Spleen (tissue), 11 donors: Measurements from ENCODE around the gene LRRIQ3. TPM values are rescaled to one million over a fixed set of nuclear protein-coding genes. Genes with fewer than 3 reads are reported as not detected.

Source experiments
- DNase-seq: peaks from one replicate; pipeline ENCODE4 v3.0.0-alpha.2; 2020
- H3K27ac ChIP-seq, 8 donors: fragments of 200-600 bp; sonication (generic) in 7 of 8; 1 replicate in 4 of 8; 2 replicates in 4 of 8; pipeline versions ENCODE4 v1.5.0 to v1.8.0; 2016 to 2021; ENCODE audit warnings: inconsistent platforms in 4 of 8, mild to moderate bottlenecking in 4 of 8, moderate library complexity in 1 of 8
- H3K27me3 ChIP-seq, 7 donors: fragments of 200-600 bp; sonication (generic) in 6 of 7; replicated peaks in 1 of 7; 1 replicate in 4 of 7; 2 replicates in 3 of 7; pipeline versions ENCODE4 v1.5.0 to v1.8.0; 2016 to 2021; ENCODE audit warnings: inconsistent platforms in 3 of 7, mild to moderate bottlenecking in 1 of 7
- H3K36me3 ChIP-seq, 6 donors: fragments of 200-600 bp; sonication (generic) in 5 of 6; 1 replicate in 4 of 6; 2 replicates in 2 of 6; pipeline versions ENCODE4 v1.5.0 to v1.8.0; 2016 to 2021; ENCODE audit warnings: inconsistent platforms in 2 of 6
- H3K4me1 ChIP-seq, 6 donors: fragments of 200-600 bp; sonication (generic) in 5 of 6; 1 replicate in 3 of 6; 2 replicates in 3 of 6; pipeline versions ENCODE4 v1.5.0 to v1.8.0; 2016 to 2021; ENCODE audit warnings: inconsistent platforms in 3 of 6
- H3K4me3 ChIP-seq, 8 donors: fragments of 200-600 bp; sonication (generic) in 7 of 8; 1 replicate in 4 of 8; 2 replicates in 4 of 8; pipeline versions ENCODE4 v1.5.0 to v1.8.0; 2016 to 2021; ENCODE audit warnings: inconsistent platforms in 4 of 8, mild to moderate bottlenecking in 4 of 8, moderate library complexity in 2 of 8
- H3K9me3 ChIP-seq, 8 donors: fragments of 200-600 bp; sonication (generic) in 7 of 8; 1 replicate in 4 of 8; 2 replicates in 4 of 8; pipeline versions ENCODE4 v1.5.0 to v1.8.0; 2016 to 2021; ENCODE audit warnings: inconsistent platforms in 4 of 8
- POLR2A ChIP-seq, 3 donors: fragments of 450-650 bp; IDR thresholded peaks; one replicate each; pipeline ENCODE4 v1.5.1; 2017; ENCODE audit warnings: antibody characterized with exemption in 3 of 3, mild to moderate bottlenecking in 1 of 3
- POLR2AphosphoS5 ChIP-seq, 3 donors: sonication (generic); formaldehyde crosslinking; IDR thresholded peaks; one replicate each; pipeline ENCODE4 v1.5.1; 2017; ENCODE audit warnings: antibody characterized with exemption in 3 of 3
- WGBS, 5 donors: extraction: QIAGEN DNeasy Blood & Tissue Kit in 3 of 5; methylation state at CpG; one replicate each; pipeline versions ENCODE4 v1.1.5 to v1.1.7; 2013 to 2018; 5-methylcytosine and 5-hydroxymethylcytosine counted together
- intact Hi-C: fragments of 100-400 bp; cut with DNase I; formaldehyde crosslinking; loops from one replicate; pipeline ENCODE4 v1.15.0; 2023; ENCODE audit warnings: low total_unique reads
- polyA plus RNA-seq, 3 donors: library from polyadenylated mRNA; stranded (reverse); fragments of 200-250 nt; gene quantifications; one replicate each; pipeline ENCODE4 v1.2.1, GENCODE V29; 2013
- total RNA-seq, 7 donors: library from RNA; depleted of rRNA in 3 of 7; stranded (reverse); fragments of >200 nt in 3 of 7; fragmentation: NEBNext Ultra II Directional in 4 of 7; extraction: Animal tissue kit (Norgen Biotek cat#: 25700) in 4 of 7; gene quantifications; one replicate each; pipeline versions ENCODE4 v1.1.0 to v1.2.1, GENCODE V29; 2016 to 2021
- TF ChIP-seq, protein P1 (sequence below), 11 experiments: fragments of 200-600 bp in 7 of 11; fragments of 450-650 bp in 4 of 11; sonication (generic) in 4 of 11; IDR thresholded peaks in 8 of 11; conservative IDR thresholded peaks in 3 of 11; 1 replicate in 7 of 11; 2 replicates in 4 of 11; pipeline versions ENCODE4 v1.4.0 to v1.8.0; 2016 to 2021; ENCODE audit warnings: antibody characterized with exemption in 11 of 11, inconsistent platforms in 4 of 11, mild to moderate bottlenecking in 1 of 11
- donor health status: healthy with polysubstance abuse.
- donor health status: DM: no; HTN: no; CAD: no; lungs with moderate emphysema.
- donor health status: DM: no; HTN: no; CAD: no.
- donor health status: Bipolar disorder and iron deficiency.
- donor health status: healthy.
- donor health status: DM: no; HTN: no; CAD: no.
- donor health status: DM: yes; HTN: yes; CAD: no.

Gene LRRIQ3
- total and polyA plus RNA-seq, 10 donors = 0.86 to 3.0 (median 1.3) TPM

DNA sequence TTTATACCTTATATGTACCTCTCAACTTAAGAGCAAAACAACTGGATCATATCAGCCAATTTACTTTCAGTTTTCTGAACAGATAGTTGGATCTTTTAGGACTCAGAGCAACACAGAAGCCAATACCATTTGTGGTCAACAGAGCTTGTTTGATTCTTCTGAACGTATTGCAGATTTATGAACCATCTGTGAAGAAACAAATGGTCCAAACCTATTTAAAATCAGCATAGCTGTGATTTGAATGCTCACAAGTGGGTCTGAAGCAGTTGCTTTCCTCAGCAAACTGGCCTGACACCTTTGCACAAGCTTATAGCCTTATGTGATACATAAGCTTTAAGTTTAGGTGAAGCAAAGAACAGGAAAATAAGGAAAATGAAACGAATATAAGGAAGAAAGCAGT is 147.6 kb downstream of the LRRIQ3 start:
- no peak for DNase-seq
- no peak for TF ChIP-seq POLR2A (IDR thresholded peaks at IDR 0.05)
- TF ChIP-seq, protein P1, sequence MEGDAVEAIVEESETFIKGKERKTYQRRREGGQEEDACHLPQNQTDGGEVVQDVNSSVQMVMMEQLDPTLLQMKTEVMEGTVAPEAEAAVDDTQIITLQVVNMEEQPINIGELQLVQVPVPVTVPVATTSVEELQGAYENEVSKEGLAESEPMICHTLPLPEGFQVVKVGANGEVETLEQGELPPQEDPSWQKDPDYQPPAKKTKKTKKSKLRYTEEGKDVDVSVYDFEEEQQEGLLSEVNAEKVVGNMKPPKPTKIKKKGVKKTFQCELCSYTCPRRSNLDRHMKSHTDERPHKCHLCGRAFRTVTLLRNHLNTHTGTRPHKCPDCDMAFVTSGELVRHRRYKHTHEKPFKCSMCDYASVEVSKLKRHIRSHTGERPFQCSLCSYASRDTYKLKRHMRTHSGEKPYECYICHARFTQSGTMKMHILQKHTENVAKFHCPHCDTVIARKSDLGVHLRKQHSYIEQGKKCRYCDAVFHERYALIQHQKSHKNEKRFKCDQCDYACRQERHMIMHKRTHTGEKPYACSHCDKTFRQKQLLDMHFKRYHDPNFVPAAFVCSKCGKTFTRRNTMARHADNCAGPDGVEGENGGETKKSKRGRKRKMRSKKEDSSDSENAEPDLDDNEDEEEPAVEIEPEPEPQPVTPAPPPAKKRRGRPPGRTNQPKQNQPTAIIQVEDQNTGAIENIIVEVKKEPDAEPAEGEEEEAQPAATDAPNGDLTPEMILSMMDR (IDR thresholded peaks at IDR 0.05 in 8 of 11, conservative IDR thresholded peaks at IDR 0.05 in 3 of 11) = no peak
- no peak for TF ChIP-seq POLR2AphosphoS5 (IDR thresholded peaks at IDR 0.05)
- Histone ChIP-seq H3K27ac (no peak overlapping the region), H3K27me3 (no peaks in the 10 kb centered on the region), H3K4me1 (no peaks in the 10 kb centered on the region), H3K36me3 (no peaks in the 10 kb centered on the region), H3K9me3 (peaks cover 0 to 21% (median 12%) of the 10 kb centered on the region in 8 donors), H3K4me3 (no peak overlapping the region)
- 40 to 57% (median 42%) methylated on average over 2 of the region's 2 CpGs for WGBS, 5 donors
- intact Hi-C loops = no loop called here

DNA sequence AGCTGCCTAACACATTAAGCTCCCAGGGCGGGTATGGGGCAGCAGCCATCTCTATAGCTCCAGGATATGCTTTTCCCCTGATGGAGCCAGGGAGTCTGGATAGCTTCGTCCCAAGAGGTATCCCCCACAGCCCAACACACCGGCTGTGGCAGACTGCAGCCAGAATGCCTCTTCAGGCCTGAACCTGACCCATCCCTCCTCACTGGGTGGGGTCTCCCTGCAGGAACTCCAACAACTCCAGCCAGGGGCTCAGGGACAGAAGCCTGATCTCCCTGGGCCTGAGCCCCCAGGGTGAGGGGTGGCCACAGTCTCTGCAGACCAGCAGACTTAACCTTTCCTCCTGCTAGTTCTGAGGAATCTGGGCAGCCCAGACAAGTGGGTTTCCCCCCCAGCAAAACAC is 159.9 kb downstream of the LRRIQ3 start:
- no peak overlapping the region for H3K27ac ChIP-seq
- 73 to 100% (median 81%) methylated on average over 1 to 3 of the region's 3 CpGs for WGBS, 5 donors
- intact Hi-C loops = no loop called here
- H3K4me1 ChIP-seq = no peaks in the 10 kb centered on the region
- peaks cover 0 to 46% (median 17%) of the 10 kb centered on the region in 8 donors for H3K9me3 ChIP-seq
- H3K27me3 ChIP-seq = no peaks in the 10 kb centered on the region
- DNase-seq = no peak
- no peak overlapping the region for H3K4me3 ChIP-seq
- H3K36me3 ChIP-seq = no peaks in the 10 kb centered on the region
- TF ChIP-seq, protein P1 (IDR thresholded peaks at IDR 0.05 in 8 of 11, conservative IDR thresholded peaks at IDR 0.05 in 3 of 11) = no peak
- TF ChIP-seq POLR2AphosphoS5 (IDR thresholded peaks at IDR 0.05) (no peak), POLR2A (IDR thresholded peaks at IDR 0.05) (no peak)

DNA sequence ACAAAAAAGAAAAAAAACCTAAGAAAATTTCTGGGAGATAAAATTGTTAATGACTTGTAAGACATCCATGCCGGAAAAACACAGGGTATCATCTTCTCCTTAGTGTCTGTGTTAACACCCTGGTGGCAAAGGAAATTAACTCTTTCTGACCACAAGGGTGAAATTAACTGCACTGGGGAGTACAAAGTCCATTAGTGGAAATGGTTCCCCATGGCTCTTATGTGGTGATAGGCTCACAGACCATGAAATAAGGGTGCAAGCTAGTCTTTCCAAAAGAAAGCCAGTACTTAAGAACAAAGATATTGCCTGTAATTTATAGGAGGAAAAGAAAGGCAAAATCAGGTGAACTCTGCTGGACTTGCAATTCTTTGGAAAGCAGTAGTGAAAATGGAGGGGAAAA is 185.4 kb downstream of the LRRIQ3 start:
- no peaks in the 10 kb centered on the region for H3K27me3 ChIP-seq
- DNase-seq = no peak
- TF ChIP-seq, protein P1 (IDR thresholded peaks at IDR 0.05 in 8 of 11, conservative IDR thresholded peaks at IDR 0.05 in 3 of 11) = no peak
- TF ChIP-seq POLR2A (IDR thresholded peaks at IDR 0.05) = no peak
- TF ChIP-seq POLR2AphosphoS5 (IDR thresholded peaks at IDR 0.05) = no peak
- intact Hi-C loops = no loop called here
- no peaks in the 10 kb centered on the region for H3K9me3 ChIP-seq
- H3K36me3 ChIP-seq = no peaks in the 10 kb centered on the region
- H3K4me1 ChIP-seq = no peaks in the 10 kb centered on the region
- H3K4me3 ChIP-seq = no peak overlapping the region
- 16 to 36% (median 30%) methylated on average over 1 of the region's 1 CpG for WGBS, 5 donors
- H3K27ac ChIP-seq = no peak overlapping the region

DNA sequence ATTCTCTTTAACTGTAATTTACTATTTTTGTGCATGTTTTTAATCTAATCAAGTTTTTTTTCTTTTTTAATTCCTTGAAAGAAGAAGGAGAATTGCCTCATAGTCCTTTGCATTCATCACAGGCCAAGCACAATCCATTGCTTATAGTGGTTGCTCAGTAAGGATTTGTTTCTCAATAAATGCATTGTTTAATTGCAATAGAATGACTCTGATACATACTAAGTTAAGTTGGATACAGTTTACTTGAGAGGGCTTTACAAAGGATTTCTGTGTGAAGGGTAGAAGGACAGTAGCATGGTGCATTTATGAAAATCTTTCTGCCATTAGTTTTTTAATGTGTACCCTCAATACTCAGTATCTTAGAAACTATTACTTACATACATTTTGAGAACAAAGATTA is 186.2 kb downstream of the LRRIQ3 start:
- Histone ChIP-seq H3K9me3 (no peaks in the 10 kb centered on the region), H3K4me1 (no peaks in the 10 kb centered on the region), H3K4me3 (no peak overlapping the region), H3K27me3 (no peaks in the 10 kb centered on the region), H3K36me3 (no peaks in the 10 kb centered on the region), H3K27ac (no peak overlapping the region)
- no peak for DNase-seq
- TF ChIP-seq POLR2A (IDR thresholded peaks at IDR 0.05) (no peak), POLR2AphosphoS5 (IDR thresholded peaks at IDR 0.05) (no peak)
- TF ChIP-seq, protein P1 (IDR thresholded peaks at IDR 0.05 in 8 of 11, conservative IDR thresholded peaks at IDR 0.05 in 3 of 11) = no peak
- intact Hi-C loops = no loop called here
